Adrenal gland (tissue), 12 donors: ENCODE results near the gene CPLX4. TPM values are rescaled to one million over a fixed set of nuclear protein-coding genes. Genes with fewer than 3 reads are reported as not detected.
A peak's percentile ranks its signal among the peaks of the same experiment; 100 is the strongest.

Experiments used
- DNase-seq, 7 donors: peaks; one replicate each; pipeline ENCODE4 v3.0.0-alpha.2; 2019 to 2020
- H3K27ac ChIP-seq, 5 donors: fragments of 200-600 bp; sonication (generic) in 4 of 5; 1 replicate in 3 of 5; 2 replicates in 2 of 5; pipeline versions ENCODE4 v1.5.1 to v1.8.0; 2016 to 2020; ENCODE audit warnings: mild to moderate bottlenecking in 1 of 5
- H3K27me3 ChIP-seq: fragments of 200-600 bp; 2 replicates; pipeline ENCODE4 v1.8.0; 2021
- H3K36me3 ChIP-seq, 2 donors: fragments of 200-600 bp; replicated peaks in 1 of 2; 1 replicate in 1 of 2; 2 replicates in 1 of 2; pipeline versions ENCODE4 v1.5.1 to v1.8.0; 2018 to 2022
- H3K4me1 ChIP-seq, 2 donors: fragments of 200-600 bp; replicated peaks in 1 of 2; 1 replicate in 1 of 2; 2 replicates in 1 of 2; pipeline versions ENCODE4 v1.5.1 to v1.8.0; 2018 to 2021
- H3K4me3 ChIP-seq, 4 donors: fragments of 200-600 bp; sonication (generic) in 3 of 4; one replicate each; pipeline ENCODE4 v1.5.1; 2016 to 2018
- H3K9me3 ChIP-seq, 3 donors: fragments of 200-600 bp; sonication (generic) in 1 of 3; replicated peaks in 1 of 3; 1 replicate in 2 of 3; 2 replicates in 1 of 3; pipeline versions ENCODE4 v1.5.1 to v1.8.0; 2016 to 2021
- CTCF ChIP-seq, 6 experiments: fragments of 450-650 bp in 4 of 6; fragments of 200-600 bp in 2 of 6; sonication (generic) in 1 of 6; IDR thresholded peaks; 1 replicate in 5 of 6; 2 replicates in 1 of 6; pipeline versions ENCODE4 v1.5.1 to v1.8.0; 2016 to 2021; ENCODE audit warnings: antibody characterized with exemption in 6 of 6, mild to moderate bottlenecking in 2 of 6, moderate library complexity in 1 of 6
- POLR2A ChIP-seq, 2 donors: fragments of 450-650 bp; IDR thresholded peaks; one replicate each; pipeline ENCODE4 v1.6.1; 2017; ENCODE audit warnings: antibody characterized with exemption in 2 of 2, mild to moderate bottlenecking in 2 of 2, moderate library complexity in 1 of 2
- WGBS, 4 donors: extraction: QIAGEN DNeasy Blood & Tissue Kit in 2 of 4; methylation state at CpG; one replicate each; pipeline versions ENCODE4 v1.1.5 to v1.1.7; 2013 to 2017; 5-methylcytosine and 5-hydroxymethylcytosine counted together
- intact Hi-C, 2 donors: fragments of 100-400 bp; cut with DNase I; formaldehyde crosslinking; loops; one replicate each; pipeline versions ENCODE4 v1.14.1 to v1.15.0; 2022 to 2023
- polyA plus RNA-seq, 3 donors: library from polyadenylated mRNA; stranded (reverse); fragments of 200-250 nt in 2 of 3; fragments of 350-450 nt in 1 of 3; fragmentation: Illumina TruSeq in 1 of 3; extraction: RNeasy Lipid Tissue Mini Kit (QIAGEN cat#74804) in 1 of 3; gene quantifications; one replicate each; pipeline ENCODE4 v1.2.3, GENCODE V29; 2013 to 2014
- total RNA-seq, 9 donors: library from RNA; depleted of rRNA in 4 of 9; stranded (reverse); fragments of >200 nt in 4 of 9; fragments of 120-200 nt in 1 of 9; fragmentation: NEBNext Ultra II Directional in 1 of 9; extraction: Animal tissue kit (Norgen Biotek cat#: 25700) in 1 of 9; gene quantifications; one replicate each; pipeline versions ENCODE4 v1.1.0 to v1.2.4, GENCODE V29; 2013 to 2023
- donor health status: healthy with polysubstance abuse.
- donor health status: Bipolar disorder and iron deficiency.
- donor health status: DM: yes; HTN: yes; CAD: no.
- donor health status: DM: no; HTN: no; CAD: no.
- donor health status: DM: no; HTN: no; CAD: no.
- donor health status: DM: yes; HTN: yes; CAD: no.

CPLX4 gene
- total and polyA plus RNA-seq, 12 donors: 0.11 TPM; not detected in 11

DNA sequence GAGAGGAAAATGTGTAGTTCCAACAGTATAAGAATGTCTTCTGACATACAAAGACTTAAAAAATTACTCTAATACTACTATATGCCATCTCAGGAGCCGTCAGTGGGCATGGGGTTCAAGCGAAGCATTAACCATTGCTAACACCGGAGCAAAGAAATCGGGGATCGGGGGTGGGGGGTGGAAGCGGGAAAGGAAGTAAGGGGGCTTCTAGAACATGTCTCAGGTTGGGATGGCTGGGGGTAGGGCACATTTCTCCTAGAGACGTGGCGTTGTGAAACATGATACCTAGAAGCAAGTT is 39.9 kb upstream of the CPLX4 start:
- Histone ChIP-seq H3K4me3 (peak overlapping the region in 3 of 4 donors; percentile 87 to 96 (median 95)), H3K4me1 (peaks cover 0 to 47% of the 10 kb centered on the region in 2 donors), H3K27ac (peak overlapping the region; percentile 8 to 95 (median 88)), H3K9me3 (no peaks in the 10 kb centered on the region), H3K27me3 (no peaks in the 10 kb centered on the region), H3K36me3 (peaks cover 0 to 20% of the 10 kb centered on the region in 2 donors)
- TF ChIP-seq POLR2A (IDR thresholded peaks at IDR 0.05) (no peak), CTCF (IDR thresholded peaks at IDR 0.05) (no peak)
- DNase-seq: peak in 4 of 7 donors; percentile 21 to 52 (median 42)
- intact Hi-C loops: no loop called here
- WGBS, 4 donors: 0% methylated on average over 8 of the region's 8 CpGs

- WGBS, 4 donors: 3 to 10% (median 7%) methylated on average over 4 of the region's 4 CpGs
- Histone ChIP-seq H3K27me3 (no peaks in the 10 kb centered on the region), H3K27ac (peak overlapping the region in 4 of 5 donors; percentile 58 to 95 (median 88)), H3K4me3 (peak overlapping the region in 1 of 4 donors; percentile 96), H3K4me1 (peaks cover 0 to 47% of the 10 kb centered on the region in 2 donors), H3K36me3 (peaks cover 0 to 24% of the 10 kb centered on the region in 2 donors), H3K9me3 (no peaks in the 10 kb centered on the region)
- intact Hi-C loops: no loop called here
- peak in 4 of 7 donors; percentile 17 to 61 (median 52) for DNase-seq
- no peak for TF ChIP-seq CTCF (IDR thresholded peaks at IDR 0.05)
- peak in 1 of 2 donors; percentile 61 for TF ChIP-seq POLR2A (IDR thresholded peaks at IDR 0.05)
Observed at GRCh38 chr18:59357928-59358327, 39.5 kb upstream of the CPLX4 start.

DNA sequence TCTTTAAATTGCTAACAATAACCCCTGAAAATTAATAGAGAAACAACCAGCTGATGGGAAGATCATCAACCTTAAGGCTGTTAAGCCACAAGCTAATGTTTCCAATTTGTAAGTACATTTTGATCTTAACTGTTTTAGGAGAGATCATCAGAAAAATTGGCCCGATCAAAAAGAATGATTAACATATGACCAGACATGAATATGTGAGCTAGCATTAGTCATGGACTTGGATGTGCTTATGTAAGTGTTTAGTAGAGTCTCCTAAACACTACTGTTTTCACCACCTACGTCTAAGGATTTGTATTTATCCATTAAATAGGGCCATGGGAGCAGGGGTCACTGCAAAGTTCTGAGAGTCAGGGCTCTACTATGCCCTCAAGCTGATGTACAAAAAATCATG is 36.3 kb upstream of the CPLX4 start:
- no peak overlapping the region for H3K4me3 ChIP-seq
- H3K27me3 ChIP-seq: no peaks in the 10 kb centered on the region
- peaks cover 0 to 40% of the 10 kb centered on the region in 2 donors for H3K4me1 ChIP-seq
- intact Hi-C loops: no loop called here
- peaks cover 0 to 47% of the 10 kb centered on the region in 2 donors for H3K36me3 ChIP-seq
- DNase-seq: no peak
- no peak for TF ChIP-seq POLR2A (IDR thresholded peaks at IDR 0.05)
- TF ChIP-seq CTCF (IDR thresholded peaks at IDR 0.05): no peak
- H3K9me3 ChIP-seq: no peaks in the 10 kb centered on the region
- H3K27ac ChIP-seq: no peak overlapping the region
- 73 to 82% (median 76%) methylated on average over 2 of the region's 2 CpGs for WGBS, 4 donors

DNA sequence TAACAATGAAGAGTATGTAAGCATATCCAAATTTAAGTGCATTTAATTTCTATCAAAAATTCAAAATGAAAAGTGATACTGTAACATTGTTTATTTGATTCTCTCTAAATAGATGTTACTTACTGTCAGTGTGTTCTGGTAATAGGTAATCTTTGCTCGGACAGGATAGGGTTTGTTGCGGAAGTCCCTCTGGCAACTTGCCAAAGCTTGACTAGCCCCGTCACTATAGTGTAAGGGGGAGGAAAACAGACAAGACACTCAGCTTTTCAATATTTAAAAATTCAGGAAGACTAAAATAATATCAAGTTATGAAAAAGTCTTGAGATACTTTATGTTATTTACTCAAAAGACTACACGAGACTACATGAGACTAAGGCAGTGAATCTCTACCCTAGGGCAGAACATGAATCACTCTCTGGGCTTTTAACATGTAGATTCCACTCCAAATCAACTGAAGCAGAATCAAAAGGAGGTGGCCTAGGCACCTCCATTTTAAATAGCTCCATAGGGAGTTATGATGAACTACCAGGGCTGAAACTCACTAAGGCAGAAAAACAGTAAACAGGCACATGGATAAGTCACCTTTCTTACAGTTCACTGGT is 34.7 kb upstream of the CPLX4 start:
- no peaks in the 10 kb centered on the region for H3K9me3 ChIP-seq
- WGBS, 4 donors: 77 to 84% (median 80%) methylated on average over 4 of the region's 4 CpGs
- H3K27me3 ChIP-seq: no peaks in the 10 kb centered on the region
- H3K4me1 ChIP-seq: peaks cover 0 to 37% of the 10 kb centered on the region in 2 donors
- DNase-seq: no peak
- H3K36me3 ChIP-seq: peaks cover 0 to 62% of the 10 kb centered on the region in 2 donors
- H3K4me3 ChIP-seq: no peak overlapping the region
- intact Hi-C loops: no loop called here
- no peak overlapping the region for H3K27ac ChIP-seq
- no peak for TF ChIP-seq POLR2A (IDR thresholded peaks at IDR 0.05)
- TF ChIP-seq CTCF (IDR thresholded peaks at IDR 0.05): no peak
